ENCODE measurements around the gene MYO9A. TPM values are rescaled to one million over a fixed set of nuclear protein-coding genes. Genes with fewer than 3 reads are reported as not detected.
"Not testable (repeated sequence)": the region's sequence is repeated elsewhere in the genome, so short reads cannot be mapped to it uniquely, and the experiment has no call there.

The MYO9A gene
- total RNA-seq, 2 donors from 2014 or later, result 12.9 to 27.8 TPM

DNA sequence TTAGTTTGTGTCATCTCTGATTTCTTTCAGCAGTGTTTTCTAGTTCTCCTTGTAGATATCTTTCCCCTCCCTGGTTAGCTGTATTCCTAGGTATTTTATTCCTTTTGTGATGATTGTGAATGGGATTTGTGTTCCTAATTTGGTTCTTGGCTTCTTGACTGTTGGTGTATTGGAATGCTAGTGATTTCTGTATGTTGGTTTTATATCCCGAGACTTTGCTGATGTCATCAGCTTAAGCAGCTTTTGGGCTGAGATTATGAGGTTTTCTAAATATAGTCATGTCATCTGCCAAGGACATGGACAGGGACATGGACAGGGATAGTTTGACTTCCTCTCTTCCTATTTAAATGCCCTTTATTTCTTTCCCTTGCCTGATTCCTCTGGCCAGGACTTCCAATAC, 35.8 kb downstream of the MYO9A start:
- no peak for ATAC-seq
- Histone ChIP-seq H3K27ac (no peak overlapping the region), H3K4me3 (no peak overlapping the region), H3K9me3 (no peaks in the 10 kb centered on the region), H3K4me1 (no peaks in the 10 kb centered on the region), H3K27me3 (no peaks in the 10 kb centered on the region), H3K36me3 (replicated peaks in 1 of 2; ENCODE audit: insufficient read depth in 1 of 2, low read depth in 2 of 2) (no peaks in the 10 kb centered on the region)
- TF ChIP-seq CTCF (IDR thresholded peaks at IDR 0.05), result no peak
- TF ChIP-seq POLR2A (IDR thresholded peaks at IDR 0.05), result no peak
- WGBS, 2 donors, result 91 to 100% methylated on average over 1 of the region's 1 CpG
- DNase-seq, result no peak
- intact Hi-C loops (cut with DNase I), result no loop called here

- TF ChIP-seq POLR2A (IDR thresholded peaks at IDR 0.05) (no peak), CTCF (IDR thresholded peaks at IDR 0.05) (no peak)
- H3K36me3 ChIP-seq (replicated peaks in 1 of 2; ENCODE audit: insufficient read depth in 1 of 2, low read depth in 2 of 2), result no peaks in the 10 kb centered on the region
- DNase-seq, result no peak
- H3K4me3 ChIP-seq, result no peak overlapping the region
- intact Hi-C loops (cut with DNase I), result no loop called here
- no peak overlapping the region for H3K27ac ChIP-seq
- no peaks in the 10 kb centered on the region for H3K27me3 ChIP-seq
- H3K9me3 ChIP-seq, result no peaks in the 10 kb centered on the region
- WGBS, 2 donors, result 87 to 90% methylated on average over 6 of the region's 6 CpGs
- no peaks in the 10 kb centered on the region for H3K4me1 ChIP-seq
- ATAC-seq, result no peak
These were observed 39.1 kb downstream of the MYO9A start for GRCh38 chr15:72078887-72079286.

- Histone ChIP-seq H3K27me3 (no peaks in the 10 kb centered on the region), H3K36me3 (replicated peaks in 1 of 2; ENCODE audit: insufficient read depth in 1 of 2, low read depth in 2 of 2) (no peaks in the 10 kb centered on the region), H3K27ac (no peak overlapping the region), H3K4me1 (no peaks in the 10 kb centered on the region), H3K4me3 (no peak overlapping the region), H3K9me3 (no peaks in the 10 kb centered on the region)
- TF ChIP-seq CTCF (IDR thresholded peaks at IDR 0.05) (no peak), POLR2A (IDR thresholded peaks at IDR 0.05) (no peak)
- intact Hi-C loops (cut with DNase I), result no loop called here
- 100% methylated on average over 1 of the region's 1 CpG for WGBS, 2 donors
- DNase-seq (no peak), ATAC-seq (no peak)
These were observed 40.0 kb downstream of the MYO9A start for GRCh38 chr15:72077950-72078349.

GRCh38 chr15:72074335-72075060, 43.5 kb downstream of the MYO9A start:
- no peaks in the 10 kb centered on the region for H3K36me3 ChIP-seq (replicated peaks in 1 of 2; ENCODE audit: insufficient read depth in 1 of 2, low read depth in 2 of 2)
- H3K27ac ChIP-seq, result no peak overlapping the region
- TF ChIP-seq CTCF (IDR thresholded peaks at IDR 0.05), result no peak
- no peak for TF ChIP-seq POLR2A (IDR thresholded peaks at IDR 0.05)
- no peaks in the 10 kb centered on the region for H3K27me3 ChIP-seq
- H3K4me1 ChIP-seq, result no peaks in the 10 kb centered on the region
- H3K9me3 ChIP-seq, result no peaks in the 10 kb centered on the region
- intact Hi-C loops (cut with DNase I), result no loop called here
- 90 to 96% methylated on average over 5 of the region's 5 CpGs for WGBS, 2 donors
- no peak overlapping the region for H3K4me3 ChIP-seq
- no peak for ATAC-seq
- DNase-seq, result no peak

DNA sequence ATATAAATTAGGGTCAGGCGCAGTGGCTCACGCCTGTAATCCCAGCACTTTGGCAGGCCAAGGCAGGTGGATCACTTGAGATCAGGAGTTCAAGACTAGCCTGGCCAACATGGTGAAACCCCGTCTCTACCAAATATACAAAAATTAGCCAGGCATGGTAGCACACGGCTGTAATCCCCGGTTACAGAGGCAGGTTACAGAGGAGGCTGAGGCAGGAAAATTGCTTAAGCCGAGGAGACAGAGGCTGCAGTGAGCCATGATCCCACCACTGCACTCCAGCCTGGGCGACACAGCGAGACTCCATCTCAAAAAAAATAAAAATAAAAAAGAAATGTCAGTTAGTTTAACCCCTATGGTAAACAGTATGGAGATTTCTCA, 46.5 kb downstream of the MYO9A start:
- ATAC-seq; H3K27ac ChIP-seq; DNase-seq; H3K9me3 ChIP-seq; H3K4me3 ChIP-seq; intact Hi-C loops (cut with DNase I); H3K4me1 ChIP-seq; H3K27me3 ChIP-seq; H3K36me3 ChIP-seq (replicated peaks in 1 of 2; ENCODE audit: insufficient read depth in 1 of 2, low read depth in 2 of 2): not testable (repeated sequence)
- WGBS, 2 donors, result 93 to 94% methylated on average over 8 of the region's 8 CpGs

Data from body of pancreas (tissue), 4 donors.